Skeletal muscle satellite cell (primary cell): ENCODE measurements around the gene KIR3DL3. TPM values are rescaled to one million over a fixed set of nuclear protein-coding genes. Genes with fewer than 3 reads are reported as not detected.
"Not testable (repeated sequence)": the region's sequence is repeated elsewhere in the genome, so short reads cannot be mapped to it uniquely, and the experiment has no call there.

ENCODE experiments used
- H3K27me3 ChIP-seq: 2 replicates; pipeline ENCODE4 v1.7.0; 2013; ENCODE audit warnings: low read length; ENCODE audit not compliant: control insufficient read depth, insufficient read depth
- H3K36me3 ChIP-seq: 2 replicates; pipeline ENCODE4 v1.7.0; 2013; ENCODE audit warnings: mild to moderate bottlenecking, control low read depth, low read length; ENCODE audit not compliant: insufficient read depth
- H3K4me1 ChIP-seq: 2 replicates; pipeline ENCODE4 v1.7.0; 2013; ENCODE audit warnings: low read length; ENCODE audit not compliant: control insufficient read depth, insufficient read depth
- H3K4me2 ChIP-seq: 2 replicates; pipeline ENCODE4 v1.7.0; 2013; ENCODE audit warnings: mild to moderate bottlenecking, low read length
- H3K4me3 ChIP-seq: 2 replicates; pipeline ENCODE4 v1.7.0; 2013; ENCODE audit warnings: low read length
- H3K9ac ChIP-seq: 2 replicates; pipeline ENCODE4 v1.7.0; 2013; ENCODE audit warnings: mild to moderate bottlenecking, low read depth, low read length, moderate library complexity
- H3K9me3 ChIP-seq: replicated peaks from 2 replicates; pipeline ENCODE4 v1.7.0; 2013; ENCODE audit warnings: mild to moderate bottlenecking, control low read depth, low read length
- small RNA-seq: library from RNA; depleted of rRNA; stranded (forward); fragments of <200 nt; gene quantifications from one replicate; pipeline ENCODE3, GENCODE V24; 2012

KIR3DL3 gene

GRCh38 chr19:54770511-54770910, 46.3 kb downstream of the KIR3DL3 start:
- H3K36me3 ChIP-seq, H3K9ac ChIP-seq, H3K27me3 ChIP-seq, H3K4me2 ChIP-seq, H3K9me3 ChIP-seq, H3K4me1 ChIP-seq, H3K4me3 ChIP-seq: not testable (repeated sequence)

GRCh38 chr19:54771018-54771960, 47.0 kb downstream of the KIR3DL3 start:
- not testable (repeated sequence) for H3K36me3 ChIP-seq, H3K4me3 ChIP-seq, H3K27me3 ChIP-seq, H3K9me3 ChIP-seq, H3K9ac ChIP-seq, H3K4me2 ChIP-seq, H3K4me1 ChIP-seq

GRCh38 chr19:54772666-54773065, 48.4 kb downstream of the KIR3DL3 start:
- H3K9ac ChIP-seq, H3K4me2 ChIP-seq, H3K27me3 ChIP-seq, H3K4me1 ChIP-seq, H3K36me3 ChIP-seq, H3K4me3 ChIP-seq, H3K9me3 ChIP-seq: not testable (repeated sequence)

- H3K27me3 ChIP-seq, H3K4me2 ChIP-seq, H3K9me3 ChIP-seq, H3K4me3 ChIP-seq, H3K36me3 ChIP-seq, H3K4me1 ChIP-seq, H3K9ac ChIP-seq: not testable (repeated sequence)
These were observed 51.0 kb downstream of the KIR3DL3 start for GRCh38 chr19:54775095-54775815.

DNA sequence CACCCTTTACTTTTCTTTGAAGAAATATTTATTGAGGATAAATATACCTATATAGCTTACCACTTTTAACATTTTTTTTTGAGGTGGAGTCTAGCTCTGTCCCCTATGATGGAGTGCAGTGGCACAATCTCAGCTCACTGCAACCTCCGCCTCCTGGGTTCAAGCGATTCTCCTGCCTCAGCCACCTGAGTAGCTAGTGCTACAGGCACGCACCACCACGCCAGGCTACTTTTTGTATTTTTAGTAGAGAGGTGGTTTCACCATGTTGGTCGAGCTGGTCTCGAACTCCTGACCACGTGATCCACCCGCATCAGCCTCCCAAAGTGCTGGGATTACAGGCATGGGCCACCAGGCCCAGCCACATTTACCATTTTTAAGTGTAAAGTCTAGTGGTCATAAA, 51.6 kb downstream of the KIR3DL3 start:
- H3K27me3 ChIP-seq, H3K4me1 ChIP-seq, H3K9me3 ChIP-seq, H3K4me3 ChIP-seq, H3K4me2 ChIP-seq, H3K9ac ChIP-seq, H3K36me3 ChIP-seq: not testable (repeated sequence)

- not testable (repeated sequence) for H3K9ac ChIP-seq, H3K27me3 ChIP-seq, H3K4me2 ChIP-seq, H3K4me1 ChIP-seq, H3K9me3 ChIP-seq, H3K36me3 ChIP-seq, H3K4me3 ChIP-seq
These were observed 53.6 kb downstream of the KIR3DL3 start for GRCh38 chr19:54777851-54778250.

- H3K27me3 ChIP-seq, H3K4me1 ChIP-seq, H3K4me3 ChIP-seq, H3K36me3 ChIP-seq, H3K4me2 ChIP-seq, H3K9ac ChIP-seq, H3K9me3 ChIP-seq: not testable (repeated sequence)
These were observed 54.7 kb downstream of the KIR3DL3 start for GRCh38 chr19:54778896-54779295.

GRCh38 chr19:54782916-54783315, 58.7 kb downstream of the KIR3DL3 start:
- not testable (repeated sequence) for H3K9ac ChIP-seq, H3K4me3 ChIP-seq, H3K9me3 ChIP-seq, H3K4me1 ChIP-seq, H3K4me2 ChIP-seq, H3K36me3 ChIP-seq, H3K27me3 ChIP-seq

Small RNA genes lying within 50 kb of the gene (small RNA-seq; reads per million reads assigned to genes)
- gene AC245128.2, result not detected
- gene KIR3DP1, result not detected
